Activated gamma-delta T cell (primary cell): ENCODE data around the gene KCNIP3.
"Not testable (repeated sequence)": the region's sequence is repeated elsewhere in the genome, so short reads cannot be mapped to it uniquely, and the experiment has no call there.

Source experiments
- DNase-seq: peaks from one replicate; lab custom pipeline; 2025; lab: John Stamatoyannopoulos, UW

Gene KCNIP3

DNA sequence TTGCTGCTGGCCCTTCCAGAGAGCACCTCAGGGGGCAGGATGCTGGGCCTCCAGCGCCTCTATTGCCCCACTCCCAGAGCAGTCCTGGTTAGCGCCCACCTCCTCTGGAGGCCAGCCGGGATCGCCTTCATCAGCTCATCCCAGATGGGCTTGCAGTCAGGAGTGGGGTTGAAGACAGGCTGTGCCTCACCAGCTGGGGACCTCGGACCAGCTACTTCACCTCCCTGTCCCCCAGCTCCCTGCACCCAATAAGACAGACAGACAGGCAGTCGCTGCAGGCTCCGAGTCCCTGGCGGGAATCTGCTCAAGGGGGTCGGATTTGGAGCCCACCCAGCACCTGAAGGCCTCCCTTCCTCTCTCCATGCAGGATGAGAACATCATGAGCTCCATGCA lies 86.5 kb downstream of the KCNIP3 start:
- no peak for DNase-seq

DNA sequence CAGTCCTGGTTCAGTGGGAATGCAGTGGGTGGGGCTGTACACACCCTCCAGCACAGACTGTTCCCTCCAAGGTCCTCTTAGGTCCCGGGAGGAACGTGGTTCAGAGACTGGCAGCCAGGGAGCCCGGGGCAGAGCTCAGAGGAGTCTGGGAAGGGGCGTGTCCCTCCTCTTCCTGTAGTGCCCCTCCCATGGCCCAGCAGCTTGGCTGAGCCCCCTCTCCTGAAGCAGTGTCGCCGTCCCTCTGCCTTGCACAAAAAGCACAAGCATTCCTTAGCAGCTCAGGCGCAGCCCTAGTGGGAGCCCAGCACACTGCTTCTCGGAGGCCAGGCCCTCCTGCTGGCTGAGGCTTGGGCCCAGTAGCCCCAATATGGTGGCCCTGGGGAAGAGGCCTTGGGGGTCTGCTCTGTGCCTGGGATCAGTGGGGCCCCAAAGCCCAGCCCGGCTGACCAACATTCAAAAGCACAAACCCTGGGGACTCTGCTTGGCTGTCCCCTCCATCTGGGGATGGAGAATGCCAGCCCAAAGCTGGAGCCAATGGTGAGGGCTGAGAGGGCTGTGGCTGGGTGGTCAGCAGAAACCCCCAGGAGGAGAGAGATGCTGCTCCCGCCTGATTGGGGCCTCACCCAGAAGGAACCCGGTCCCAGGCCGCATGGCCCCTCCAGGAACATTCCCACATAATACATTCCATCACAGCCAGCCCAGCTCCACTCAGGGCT lies 87.9 kb downstream of the KCNIP3 start:
- DNase-seq: no peak

DNA sequence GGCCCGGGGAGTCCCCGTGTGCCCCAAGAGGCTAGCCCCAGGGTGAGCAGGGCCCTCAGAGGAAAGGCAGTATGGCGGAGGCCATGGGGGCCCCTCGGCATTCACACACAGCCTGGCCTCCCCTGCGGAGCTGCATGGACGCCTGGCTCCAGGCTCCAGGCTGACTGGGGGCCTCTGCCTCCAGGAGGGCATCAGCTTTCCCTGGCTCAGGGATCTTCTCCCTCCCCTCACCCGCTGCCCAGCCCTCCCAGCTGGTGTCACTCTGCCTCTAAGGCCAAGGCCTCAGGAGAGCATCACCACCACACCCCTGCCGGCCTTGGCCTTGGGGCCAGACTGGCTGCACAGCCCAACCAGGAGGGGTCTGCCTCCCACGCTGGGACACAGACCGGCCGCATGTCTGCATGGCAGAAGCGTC lies 88.4 kb downstream of the KCNIP3 start:
- no peak for DNase-seq

DNA sequence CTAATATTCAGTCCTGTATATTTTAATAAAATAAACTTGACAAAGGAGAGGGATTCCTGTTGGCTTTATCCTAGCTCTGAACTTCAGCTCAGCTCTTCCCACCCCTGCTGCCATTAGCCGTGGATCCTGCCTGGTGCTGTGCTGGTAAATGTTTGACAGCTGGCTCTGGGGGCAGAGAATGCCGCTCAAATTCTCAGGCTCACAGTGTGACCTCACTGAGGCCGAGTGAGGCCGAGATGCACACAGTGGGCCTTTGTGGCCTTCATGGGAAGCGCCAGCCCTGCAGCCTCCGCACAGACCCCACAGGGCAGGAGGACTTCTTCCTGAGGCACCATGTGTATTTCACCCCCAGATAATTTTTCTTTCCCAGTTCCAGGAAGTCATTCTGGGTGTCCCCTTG lies 88.9 kb downstream of the KCNIP3 start:
- no peak for DNase-seq

DNA sequence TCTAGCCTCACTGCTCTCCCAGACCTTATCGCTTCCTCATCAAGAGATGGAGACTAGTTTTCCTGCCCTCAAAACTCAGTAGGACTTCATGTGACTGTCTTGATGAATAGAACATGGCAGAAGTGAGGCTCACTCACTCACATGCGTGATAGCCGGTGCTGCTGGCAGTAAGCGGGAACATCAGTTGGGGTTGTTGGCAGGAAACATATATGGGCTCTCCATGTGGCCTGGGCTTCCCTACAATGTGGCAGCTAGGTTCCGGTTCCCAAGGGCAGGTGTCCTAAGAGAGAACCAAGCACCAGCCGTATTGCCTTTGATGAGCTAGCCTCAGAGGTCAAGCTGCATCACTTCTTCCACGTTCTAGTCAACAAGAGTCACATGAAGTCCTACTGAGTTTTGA lies 90.2 kb downstream of the KCNIP3 start:
- no peak for DNase-seq

DNA sequence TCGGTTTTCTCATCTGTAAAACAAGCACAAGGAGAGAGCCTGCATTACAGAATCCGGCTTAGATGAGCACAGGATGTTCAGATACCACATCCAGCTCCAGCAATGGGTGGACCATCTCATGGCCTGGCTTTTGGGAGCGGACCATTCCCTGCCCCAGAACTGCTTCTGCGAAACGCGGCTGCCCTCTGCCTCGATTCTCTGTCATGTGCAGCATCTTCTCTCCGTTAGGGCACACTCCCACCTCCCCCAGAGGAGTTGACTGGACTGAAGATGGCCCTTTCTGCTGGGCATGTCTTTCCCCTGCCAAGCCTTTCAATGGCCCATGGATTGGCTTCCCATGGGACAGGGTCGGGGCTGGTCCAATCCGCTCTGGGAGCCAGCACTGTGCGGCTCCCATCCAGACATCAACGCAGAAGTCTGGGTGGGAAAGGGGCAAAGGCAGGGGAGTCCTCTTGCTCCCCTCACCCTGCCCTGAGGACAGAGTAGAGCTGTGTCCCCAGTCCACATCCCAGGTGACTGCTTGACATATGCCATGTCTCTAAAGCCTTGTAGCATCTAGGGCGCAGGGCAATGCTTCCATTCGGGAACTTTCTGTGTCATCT lies 91.0 kb downstream of the KCNIP3 start:
- no peak for DNase-seq

DNA sequence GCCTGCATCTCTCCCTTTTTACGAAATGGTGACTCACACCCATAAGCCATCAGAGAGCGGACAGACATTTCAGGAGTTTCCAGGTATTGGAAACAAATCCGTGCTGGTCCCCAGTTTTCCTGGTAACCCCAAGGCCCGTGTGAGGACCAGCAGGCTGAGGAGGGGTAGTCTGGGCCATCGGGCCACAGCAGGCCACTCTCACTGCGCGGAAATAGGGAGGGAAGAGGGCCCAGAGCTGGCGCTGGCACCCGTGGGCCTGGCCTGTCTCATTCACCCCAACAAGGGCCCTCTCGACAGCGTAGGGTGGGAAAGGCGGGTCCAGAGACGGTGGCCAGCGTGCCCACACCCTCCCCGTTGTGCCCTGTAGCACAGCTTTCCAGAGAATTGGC lies 91.7 kb downstream of the KCNIP3 start:
- no peak for DNase-seq

DNA sequence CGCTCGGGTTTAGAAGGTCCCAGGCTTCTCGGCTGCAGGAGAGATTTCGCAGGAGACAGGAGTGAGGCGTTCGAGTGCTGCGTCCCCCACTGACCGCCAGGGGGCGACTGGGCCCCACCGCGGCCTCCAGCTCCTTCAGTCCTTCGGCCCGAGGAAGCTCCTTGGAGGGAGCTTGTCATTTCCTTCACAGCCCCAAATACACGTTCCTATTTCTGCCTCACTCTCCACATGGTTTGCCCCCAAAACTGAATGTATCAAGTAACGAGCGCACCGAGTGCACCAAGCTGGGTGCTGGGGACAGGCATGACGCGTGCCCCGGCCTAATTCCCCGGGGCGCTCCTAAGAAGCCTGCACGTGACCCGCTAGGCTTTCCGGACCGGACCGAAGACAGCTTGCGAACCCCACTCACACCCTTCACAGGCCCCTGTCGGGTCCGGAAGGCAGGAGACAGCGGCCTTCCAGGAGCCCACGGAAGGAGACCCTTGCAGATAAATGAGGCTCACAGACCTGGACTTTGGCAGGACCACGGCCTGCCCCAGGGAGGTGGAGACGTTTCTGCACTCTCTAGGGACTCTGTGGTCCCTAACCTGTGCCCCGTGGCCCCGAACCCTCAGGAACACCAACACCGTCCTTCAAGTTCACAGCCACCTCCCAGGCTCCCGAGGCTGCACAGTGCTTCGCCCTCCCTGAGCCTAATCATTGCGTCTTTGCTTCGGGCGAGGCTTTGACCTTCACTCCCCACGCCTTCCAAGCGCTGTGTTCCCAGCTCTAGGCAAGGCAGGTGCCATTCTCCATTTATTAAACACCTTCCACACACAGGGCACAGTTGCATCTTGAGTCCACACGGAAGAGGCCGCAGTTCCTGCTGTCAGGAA lies 92.3 kb downstream of the KCNIP3 start:
- DNase-seq: no peak

DNA sequence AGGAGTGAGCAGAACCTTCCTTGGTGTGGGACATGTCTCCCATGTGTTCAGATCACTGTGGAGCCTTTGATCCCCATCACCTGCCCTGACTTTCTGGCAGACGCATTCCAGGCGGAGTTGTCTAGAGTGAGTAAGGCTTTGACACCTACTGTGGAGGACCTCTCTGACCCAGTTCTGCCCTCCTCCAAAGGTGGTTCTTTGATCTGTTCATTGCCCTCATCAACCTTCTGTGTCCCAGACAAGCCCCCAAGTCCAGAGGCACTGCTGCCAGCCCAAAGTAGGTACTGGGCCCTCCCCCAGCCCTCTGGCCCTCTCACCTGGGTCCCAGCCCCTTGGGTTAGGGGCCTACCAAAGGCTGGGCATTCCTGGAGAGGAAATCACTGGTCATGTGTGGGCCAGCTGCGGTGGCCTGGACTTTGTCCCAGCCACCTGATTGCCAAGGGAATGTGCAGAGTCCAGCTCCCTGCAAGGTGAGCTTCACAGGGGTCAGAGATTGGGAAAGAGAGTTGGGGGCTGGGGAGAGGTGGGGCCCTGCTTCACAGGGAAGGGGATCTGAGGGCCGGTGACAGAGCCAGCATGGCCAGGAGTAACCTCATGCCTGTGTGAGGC lies 93.2 kb downstream of the KCNIP3 start:
- no peak for DNase-seq

DNA sequence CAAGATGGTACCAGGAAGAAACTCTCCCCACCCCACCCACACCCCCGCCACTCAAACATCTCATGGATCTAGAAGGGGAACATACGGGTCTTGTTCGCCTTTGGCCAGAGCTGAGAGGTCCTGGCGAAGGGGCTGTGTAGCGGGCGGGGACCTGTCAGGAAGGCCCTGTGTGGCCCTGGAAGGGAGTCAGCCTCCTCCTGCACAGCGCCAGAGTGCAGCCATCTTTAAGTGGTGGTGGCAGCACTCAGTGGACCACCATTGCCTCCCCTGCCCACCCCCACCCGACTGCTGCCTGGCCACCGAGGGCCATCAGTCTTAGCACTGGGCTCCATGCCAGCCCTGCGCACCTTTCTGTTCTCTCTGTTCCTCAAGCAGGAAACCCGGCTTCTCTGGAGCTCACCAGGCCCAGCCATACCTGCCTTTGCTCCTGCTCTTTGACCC lies 93.8 kb downstream of the KCNIP3 start:
- no peak for DNase-seq

DNA sequence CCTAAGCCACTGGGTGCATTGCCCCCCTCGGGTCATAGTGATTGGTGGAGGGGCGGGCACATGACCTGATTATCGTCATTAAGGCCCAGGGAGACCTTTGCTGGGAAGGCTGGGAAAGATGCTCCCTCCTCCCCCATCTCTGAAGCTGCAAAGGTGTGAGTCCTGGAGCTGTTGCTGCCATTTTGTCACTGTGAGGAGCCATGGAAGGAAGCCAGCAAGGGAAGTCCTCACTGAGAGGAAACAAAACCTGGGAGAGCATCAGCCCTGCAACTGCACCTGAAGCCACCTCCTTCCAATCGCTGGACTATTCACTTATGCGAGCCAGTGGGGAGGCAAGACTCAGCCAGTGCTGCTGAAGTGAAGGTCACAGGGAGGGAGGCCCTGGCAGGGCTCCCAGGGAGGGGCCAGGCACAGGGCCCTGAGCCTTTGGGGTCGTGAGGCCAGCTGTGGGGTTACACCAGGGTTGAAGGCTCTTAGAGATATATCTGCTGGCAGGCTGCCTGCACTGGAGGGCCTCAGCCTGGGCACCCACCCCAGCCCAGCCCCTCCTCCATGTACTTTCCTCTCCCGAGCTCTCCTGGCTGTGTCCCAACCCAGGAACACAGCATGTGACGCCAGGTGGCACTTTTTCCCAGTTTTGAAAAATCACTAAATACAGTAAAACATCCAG lies 94.6 kb downstream of the KCNIP3 start:
- DNase-seq: no peak

DNA sequence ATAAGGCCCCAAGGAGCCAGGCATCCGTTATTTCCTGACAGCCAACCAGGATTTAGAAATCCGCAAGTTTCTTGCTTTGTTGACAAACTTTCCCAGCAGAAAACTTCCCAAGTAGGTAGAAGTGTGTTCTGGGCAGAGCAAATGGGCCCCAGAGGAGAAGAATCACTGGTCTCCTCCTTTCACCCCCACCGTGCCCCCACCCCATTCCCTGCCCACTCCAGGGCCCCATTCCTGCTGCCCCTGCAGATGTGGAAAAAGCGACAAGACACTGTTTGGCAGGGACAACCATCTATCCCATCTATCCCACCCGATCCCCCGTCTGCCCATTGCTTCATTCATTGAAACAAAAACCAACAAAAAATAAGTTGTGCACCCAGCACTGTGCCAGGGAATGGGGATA lies 95.2 kb downstream of the KCNIP3 start:
- DNase-seq: no peak

DNA sequence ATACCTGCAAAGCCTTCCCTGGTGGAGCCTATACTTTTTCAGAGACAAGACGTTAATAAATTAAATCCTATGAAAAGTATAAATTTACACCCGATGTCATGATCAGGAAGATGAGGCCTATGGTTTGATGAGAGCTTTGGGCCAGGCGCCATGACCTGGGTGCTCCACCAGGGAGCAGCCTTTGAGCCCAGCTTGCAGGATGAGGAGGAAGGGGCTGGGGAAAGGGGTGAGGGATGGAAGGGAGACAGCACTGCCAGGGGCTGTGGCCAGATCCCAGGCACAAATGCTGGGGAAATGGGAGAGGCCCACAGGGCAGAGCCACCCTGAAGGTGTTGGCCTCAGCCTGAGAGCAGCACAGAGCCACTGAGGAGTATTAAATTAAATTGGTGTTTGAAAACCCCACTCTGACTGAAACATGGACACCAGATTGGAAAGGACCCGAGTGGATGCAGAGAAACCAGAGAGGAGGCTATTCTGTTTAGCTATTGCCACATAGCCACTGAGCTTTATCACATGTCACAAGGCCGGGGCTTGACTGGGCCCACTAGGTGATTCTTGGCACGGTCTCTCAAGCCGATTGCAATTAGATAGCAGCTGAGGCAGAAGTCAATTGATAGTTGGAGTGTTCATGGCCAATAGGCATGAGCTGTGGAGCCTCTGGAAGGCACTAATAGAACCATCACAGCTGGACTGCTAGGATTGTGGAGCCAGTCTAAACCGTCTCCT lies 95.7 kb downstream of the KCNIP3 start:
- no peak for DNase-seq

DNA sequence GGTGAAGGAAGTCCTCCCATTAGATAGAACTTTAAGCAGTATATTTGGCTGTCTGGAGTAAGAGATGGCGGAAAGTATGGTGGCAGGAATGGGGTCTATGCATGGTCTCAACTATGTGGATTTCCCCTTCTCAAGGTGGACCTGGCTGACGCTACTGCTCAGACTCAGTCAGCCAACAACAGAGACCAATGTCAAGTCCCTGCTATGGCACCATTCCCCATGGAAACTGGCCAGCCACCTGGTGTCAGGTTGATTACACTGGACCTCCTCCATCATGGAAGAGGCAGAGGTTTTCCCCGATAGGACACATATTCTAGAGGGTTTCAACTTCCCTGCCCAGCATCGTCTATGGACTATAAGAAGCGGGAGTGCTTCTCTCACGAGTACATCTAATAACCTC lies 96.8 kb downstream of the KCNIP3 start:
- DNase-seq: no peak

DNA sequence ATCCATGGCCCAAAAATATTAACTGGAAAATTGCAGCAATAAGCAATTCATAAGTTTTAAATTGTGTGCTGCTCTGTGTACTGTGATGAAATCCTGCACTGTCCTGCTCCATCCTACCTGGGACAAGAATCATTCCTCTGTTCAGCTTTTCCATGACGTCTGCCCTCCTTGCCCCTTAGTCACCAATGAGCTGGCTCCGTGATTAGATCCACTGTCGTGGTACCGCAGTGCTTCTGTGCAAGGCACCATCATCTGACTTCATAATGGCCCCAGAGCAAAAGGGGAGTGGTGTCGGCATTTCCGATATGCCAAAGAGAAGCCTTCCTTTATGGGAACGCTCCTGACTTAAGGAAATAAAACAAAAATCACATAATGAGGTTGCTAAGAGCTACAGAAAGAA lies 101.9 kb downstream of the KCNIP3 start:
- DNase-seq: no peak

DNA sequence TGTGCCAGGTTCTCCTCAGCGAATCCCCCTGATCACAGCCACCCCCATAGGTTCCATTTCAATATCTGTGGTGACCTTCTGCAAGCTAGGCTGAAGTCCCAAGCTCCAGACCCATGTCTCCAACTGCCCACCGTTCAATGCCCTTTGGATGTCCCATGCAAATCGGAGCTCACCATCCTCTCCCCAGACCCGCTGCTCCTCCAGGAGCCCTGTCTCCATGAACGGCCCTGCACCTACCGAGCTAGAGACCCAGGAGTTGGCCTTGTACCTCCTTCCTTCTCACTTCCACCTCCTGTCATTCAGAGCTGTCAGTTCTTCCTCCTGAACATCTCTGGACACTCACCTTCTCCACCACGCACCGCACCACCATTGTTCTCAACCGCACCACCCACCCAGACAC lies 104.3 kb downstream of the KCNIP3 start:
- no peak for DNase-seq

DNA sequence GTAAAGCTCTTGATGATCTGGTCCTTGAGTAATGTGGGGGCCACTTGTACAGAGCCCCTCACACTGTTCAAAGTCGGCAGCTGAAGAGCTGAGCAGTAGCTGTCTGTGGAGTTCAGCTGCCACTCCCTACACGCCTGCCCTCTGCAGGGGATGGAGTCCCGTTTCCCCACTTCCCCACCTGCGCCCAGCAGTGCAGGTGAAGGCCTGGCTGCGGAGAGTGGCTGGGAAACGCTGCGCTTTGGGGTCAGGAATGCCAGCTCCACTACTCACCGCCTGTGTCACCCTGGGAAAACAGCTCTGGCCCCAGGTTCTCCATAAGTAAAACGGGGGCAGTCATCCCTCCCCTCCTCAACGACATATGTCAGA lies 104.8 kb downstream of the KCNIP3 start:
- not testable (repeated sequence) for DNase-seq

DNA sequence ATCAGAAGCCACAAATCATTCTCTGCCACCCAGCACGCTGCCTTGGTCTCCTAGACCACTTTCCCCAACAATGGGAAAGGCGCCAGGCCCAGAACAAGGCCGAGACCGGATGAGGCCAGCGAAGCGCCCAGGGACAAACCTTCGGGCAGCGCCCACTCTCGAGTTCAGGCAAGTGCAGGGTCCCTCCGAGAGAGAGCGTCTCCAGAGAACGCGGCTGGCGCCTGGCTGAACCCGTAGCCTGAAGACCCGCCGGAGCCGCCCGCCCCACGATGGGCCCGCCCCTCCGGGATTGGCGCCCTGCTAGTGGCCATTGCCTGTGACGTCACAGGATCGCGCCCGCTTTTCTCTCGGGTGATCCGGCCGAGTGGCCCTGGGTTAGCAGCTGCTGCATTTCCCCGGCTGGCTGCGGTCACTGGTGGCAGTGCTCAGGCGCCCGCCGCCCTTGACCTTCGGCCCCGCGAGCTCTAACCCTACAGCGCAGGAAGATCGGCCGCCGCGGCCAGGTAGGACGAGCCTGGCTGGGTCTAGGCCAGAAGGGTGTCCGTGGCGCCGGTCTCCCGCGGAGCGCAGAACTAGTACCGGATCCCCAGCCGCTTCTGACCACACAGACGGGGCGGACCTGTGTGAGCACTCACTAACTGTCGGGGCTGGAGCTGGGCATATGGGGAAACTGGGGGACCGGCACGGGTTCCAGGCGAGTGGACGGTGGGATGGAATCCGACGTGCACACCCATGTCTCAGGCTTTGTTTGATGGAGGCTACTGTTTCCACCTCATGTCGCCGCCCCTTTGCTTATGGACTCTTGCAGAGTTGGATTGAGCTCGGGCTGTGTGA lies 105.4 kb downstream of the KCNIP3 start, which contains the start of gene FAHD2A:
TSS of gene FAHD2A (plus strand) at position 339 of the 834 bp plus-strand sequence. CDS start 2,851 bp downstream, outside the sequence.
- peak; percentile 79 for DNase-seq

DNA sequence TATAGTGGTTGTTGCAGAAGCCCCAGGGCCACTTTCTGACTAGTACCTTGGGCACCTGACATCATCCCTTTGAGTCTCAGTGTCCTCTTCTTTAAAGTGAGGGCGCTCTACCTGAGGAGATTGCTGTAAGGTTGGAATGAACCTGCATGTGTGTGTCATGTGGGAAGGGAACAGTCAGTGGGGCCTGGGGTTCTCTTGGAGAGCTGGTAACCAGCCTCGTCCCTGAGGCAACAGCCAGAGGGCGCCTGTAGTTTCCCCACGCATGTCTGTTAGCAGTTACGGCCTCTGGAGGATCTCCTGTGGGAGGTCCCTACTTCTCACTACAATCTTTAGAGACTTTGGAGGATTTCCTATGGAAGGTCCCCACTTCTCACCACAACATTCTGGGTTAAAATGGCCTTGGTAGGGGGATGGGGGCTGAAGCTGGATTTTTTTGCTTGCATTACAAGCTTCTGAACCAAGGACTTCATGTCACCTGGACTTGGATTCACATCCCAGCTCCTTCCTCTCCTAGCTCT lies 106.1 kb downstream of the KCNIP3 start:
- not testable (repeated sequence) for DNase-seq

DNA sequence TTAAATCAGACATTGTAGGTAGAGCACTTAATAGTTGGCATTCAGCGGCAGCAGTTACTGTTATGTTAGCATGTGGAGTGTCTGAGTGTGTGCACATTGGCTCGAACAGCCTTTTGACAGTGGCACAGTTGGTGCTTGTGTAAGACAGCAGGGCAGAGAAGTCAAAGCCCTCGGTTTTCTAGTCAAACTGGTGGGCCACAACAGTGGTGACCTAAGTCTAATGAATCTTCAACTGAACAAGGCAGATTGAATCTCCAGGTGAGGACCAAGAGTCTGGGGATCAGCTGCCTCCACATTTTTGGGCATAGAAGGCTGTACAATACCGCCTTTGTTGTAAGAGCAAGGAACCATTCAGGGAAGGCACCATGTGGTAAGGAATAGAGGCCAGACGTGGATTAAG lies 106.7 kb downstream of the KCNIP3 start:
- DNase-seq: not testable (repeated sequence)
